Stimulated activated CD4-positive, alpha-beta T cell treated with anti-CD3 and anti-CD28 coated beads, Interleukin-2, amount 100 ng/mL, for 24 hours (primary cell): ENCODE data around the gene THSD7B.
"Not testable (repeated sequence)": the region's sequence is repeated elsewhere in the genome, so short reads cannot be mapped to it uniquely, and the experiment has no call there.

Experiments
- DNase-seq, 2 donors: peaks; one replicate each; pipeline ENCODE4 v3.0.0-alpha.2; 2020

Gene THSD7B

GRCh38 chr2:137261881-137262585 lies 496.7 kb downstream of the THSD7B start:
- DNase-seq = no peak

DNA sequence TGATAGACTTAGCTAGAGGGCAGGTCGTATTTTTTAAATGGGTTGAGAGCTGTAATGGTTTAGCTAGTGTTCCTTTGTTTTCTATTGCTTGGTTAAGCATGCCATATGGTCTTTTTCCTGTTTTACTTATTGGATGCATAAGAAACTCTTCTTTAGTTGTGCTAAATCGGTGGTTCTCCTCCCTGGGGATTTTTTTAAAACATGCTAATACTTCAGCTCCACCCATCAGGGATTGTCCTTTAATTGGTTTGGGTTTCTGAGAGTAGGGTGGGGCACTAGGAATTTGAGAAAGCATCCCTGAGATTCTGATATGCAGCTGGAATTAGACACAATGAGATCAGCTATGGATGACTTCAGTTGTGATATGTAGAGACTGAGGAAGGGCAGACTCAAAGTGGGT lies 497.2 kb downstream of the THSD7B start:
- no peak for DNase-seq

GRCh38 chr2:137287913-137288639 lies 522.7 kb downstream of the THSD7B start:
- DNase-seq = no peak

- no peak for DNase-seq
Measured at GRCh38 chr2:137291836-137292570, 526.7 kb downstream of the THSD7B start.

DNA sequence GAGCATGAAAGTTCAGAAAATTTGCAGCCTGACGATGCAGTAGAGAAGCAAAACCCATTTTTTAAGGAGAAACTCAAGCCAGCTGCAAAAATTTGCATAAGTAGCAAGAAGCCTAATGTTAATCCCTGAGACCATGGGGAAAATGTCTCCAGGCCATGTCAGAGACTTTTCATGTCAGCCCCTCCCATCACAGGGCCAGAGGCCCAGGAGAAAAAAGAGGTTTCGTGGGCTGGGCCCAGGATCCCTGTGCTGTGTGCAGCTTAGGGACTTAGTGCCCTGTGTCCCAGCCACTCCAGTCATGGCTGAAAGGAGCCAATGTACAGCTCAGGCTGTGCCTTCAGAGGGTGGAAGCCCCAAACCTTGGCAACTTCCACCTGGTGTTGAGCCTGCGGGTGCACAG lies 533.0 kb downstream of the THSD7B start:
- DNase-seq = no peak

- DNase-seq = no peak
Measured at GRCh38 chr2:137300987-137301386, 535.6 kb downstream of the THSD7B start.

DNA sequence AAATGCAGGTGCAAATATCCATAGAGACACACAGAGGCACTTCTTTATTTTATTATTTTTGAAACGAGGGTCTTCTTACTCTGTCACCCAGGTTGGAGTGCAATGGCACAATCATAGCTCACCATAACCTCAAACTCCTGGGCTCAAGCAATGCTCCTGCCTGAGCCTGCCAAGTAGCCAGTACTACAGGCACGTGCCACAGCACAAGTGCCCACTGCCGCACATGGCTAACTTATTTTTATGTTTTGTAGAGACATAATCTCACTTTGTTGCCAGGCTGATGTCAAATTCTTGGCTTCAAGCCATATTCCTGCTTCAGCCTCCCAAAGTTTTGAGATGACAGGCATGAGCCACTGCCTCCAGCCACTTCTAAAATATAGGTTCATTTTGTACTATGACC lies 537.6 kb downstream of the THSD7B start:
- no peak for DNase-seq

- no peak for DNase-seq
Measured at GRCh38 chr2:137316075-137316474, 550.7 kb downstream of the THSD7B start.

GRCh38 chr2:137321566-137321965 lies 556.2 kb downstream of the THSD7B start:
- DNase-seq = no peak

GRCh38 chr2:137331562-137331961 lies 566.2 kb downstream of the THSD7B start:
- not testable (repeated sequence) for DNase-seq

- no peak for DNase-seq
Measured at GRCh38 chr2:137333386-137334165, 568.2 kb downstream of the THSD7B start.

- DNase-seq = no peak
Measured at GRCh38 chr2:137336067-137336466, 570.7 kb downstream of the THSD7B start.

GRCh38 chr2:137339051-137339450 lies 573.7 kb downstream of the THSD7B start:
- DNase-seq = no peak

- DNase-seq = no peak
Measured at GRCh38 chr2:137345994-137346393, 580.6 kb downstream of the THSD7B start.

DNA sequence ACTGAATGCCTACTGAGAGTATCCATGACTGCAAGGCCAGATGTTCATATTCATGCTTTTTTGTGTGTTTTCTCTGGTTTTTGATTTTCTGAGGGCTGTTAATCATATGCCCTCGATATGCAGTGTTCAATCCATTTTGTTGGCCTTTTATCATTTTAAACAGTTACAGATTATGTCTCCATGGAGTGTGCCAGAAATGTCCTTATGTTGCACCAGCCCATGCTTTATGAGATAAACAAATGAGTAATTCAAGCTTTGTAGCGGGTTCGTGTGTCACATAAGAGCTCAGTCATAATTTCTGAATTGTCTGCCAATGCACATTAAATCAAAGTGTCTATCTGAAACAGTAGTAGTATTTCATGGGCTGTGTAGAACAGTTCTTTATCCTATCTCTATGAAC lies 583.0 kb downstream of the THSD7B start:
- no peak for DNase-seq

DNA sequence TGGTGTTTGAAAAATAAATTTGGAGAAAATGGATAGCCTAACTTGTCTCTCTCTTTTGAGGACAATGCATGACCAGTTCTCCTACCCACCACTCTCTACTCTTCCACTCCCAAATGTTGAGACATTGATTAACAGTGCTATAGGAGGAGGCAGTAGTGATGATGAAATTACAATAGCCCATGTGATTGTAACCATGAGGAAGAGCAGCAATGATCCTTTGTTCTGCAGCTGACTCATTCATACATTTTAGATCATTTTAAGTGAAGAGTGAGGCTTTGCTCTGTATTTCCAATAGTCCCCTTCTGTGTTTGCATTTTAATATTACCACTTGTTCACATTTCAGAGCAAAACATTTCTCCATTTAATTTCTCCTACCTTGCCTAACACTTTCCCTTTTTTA lies 592.3 kb downstream of the THSD7B start:
- DNase-seq = no peak

- no peak for DNase-seq
Measured at GRCh38 chr2:137367361-137367760, 602.0 kb downstream of the THSD7B start.

DNA sequence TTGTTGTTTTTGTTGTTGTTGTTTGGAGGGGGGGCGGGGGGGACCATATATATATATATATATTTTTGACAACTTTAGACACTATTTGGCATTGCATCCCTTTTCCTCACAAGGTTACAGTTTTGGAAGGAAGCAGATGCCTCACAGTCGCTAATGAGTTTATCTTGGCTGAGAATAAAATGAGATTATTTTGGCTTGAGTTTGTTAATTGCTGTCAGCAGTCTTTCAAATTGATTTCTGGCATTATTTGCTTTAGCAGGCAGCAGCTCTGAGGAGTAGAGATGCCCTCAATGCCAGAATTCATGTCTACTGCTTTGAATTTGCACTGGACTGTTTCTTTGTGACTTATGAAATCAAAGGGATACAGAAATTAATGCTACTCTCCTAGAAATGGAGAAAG lies 603.8 kb downstream of the THSD7B start:
- no peak for DNase-seq

GRCh38 chr2:137379186-137379585 lies 613.8 kb downstream of the THSD7B start:
- no peak for DNase-seq

DNA sequence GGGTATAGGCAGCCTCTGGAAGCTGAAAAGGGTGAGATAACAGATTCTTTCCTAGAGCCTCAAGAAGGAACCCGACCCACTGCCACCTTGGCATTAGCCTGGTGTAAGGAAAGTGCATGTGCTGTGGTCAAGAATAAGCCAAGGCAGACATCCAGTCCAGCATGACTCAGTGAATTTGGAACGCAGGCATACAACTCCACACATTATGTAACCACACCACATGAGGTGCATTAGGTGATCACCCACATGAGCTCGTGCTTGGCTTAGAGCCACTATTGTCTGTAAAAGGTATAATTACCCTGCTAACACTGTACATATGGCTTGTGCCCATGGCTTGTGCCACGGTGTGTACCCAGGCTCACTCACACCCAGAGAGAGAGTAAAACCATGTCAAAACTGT lies 615.3 kb downstream of the THSD7B start:
- no peak for DNase-seq

DNA sequence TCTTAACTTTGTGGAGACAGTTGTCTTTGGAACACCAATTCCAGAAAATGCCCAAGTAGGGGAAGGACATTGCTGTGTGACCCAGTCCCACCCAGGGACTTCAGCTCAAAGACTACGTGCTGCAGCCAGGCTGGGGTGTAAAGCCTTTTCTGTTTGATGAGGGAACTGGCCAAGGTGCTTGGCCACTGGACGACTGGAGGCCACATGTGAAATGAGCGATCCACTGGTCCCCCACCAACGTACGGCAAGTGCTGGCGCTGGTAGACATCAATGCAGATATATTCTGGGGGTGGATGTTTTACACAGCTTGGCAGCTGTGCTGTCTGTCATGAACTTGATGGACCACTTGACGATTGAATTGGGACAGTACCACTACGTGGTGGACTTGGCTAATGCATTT lies 616.4 kb downstream of the THSD7B start:
- no peak for DNase-seq

DNA sequence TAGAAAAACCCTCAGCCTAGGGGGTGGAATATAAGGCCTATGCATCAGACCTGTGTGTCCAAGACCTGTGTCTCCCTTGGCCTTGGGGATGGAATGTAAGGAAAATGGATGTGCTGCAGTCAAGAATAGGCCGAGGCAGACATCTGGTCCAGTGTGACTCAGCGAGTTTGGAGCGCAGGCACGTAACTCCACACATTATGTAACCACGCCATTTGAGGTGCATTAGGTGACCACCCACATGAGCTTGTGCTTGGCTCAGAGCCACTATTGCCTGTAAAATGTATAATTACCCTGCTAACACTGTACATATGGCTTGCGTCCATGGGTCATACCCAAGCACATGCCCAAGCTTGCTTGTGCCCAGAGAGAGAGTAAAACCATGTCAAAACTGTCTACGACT lies 618.0 kb downstream of the THSD7B start:
- no peak for DNase-seq

- DNase-seq = no peak
Measured at GRCh38 chr2:137387044-137387443, 621.7 kb downstream of the THSD7B start.
